Stimulated activated CD4-positive, alpha-beta T cell treated with anti-CD3 and anti-CD28 coated beads, Interleukin-15, amount 100 ng/mL, for 48 hours (primary cell): ENCODE measurements around the gene ATP13A2.
"Not testable (repeated sequence)": the region's sequence is repeated elsewhere in the genome, so short reads cannot be mapped to it uniquely, and the experiment has no call there.

Experiments
- DNase-seq, 2 donors: peaks; one replicate each; pipeline ENCODE4 v3.0.0-alpha.2; 2020; ENCODE audit warnings: low read depth in 2 of 2

Gene ATP13A2

GRCh38 chr1:16957731-16958130 lies 54.0 kb downstream of the ATP13A2 start:
- DNase-seq: no peak

GRCh38 chr1:16956775-16957174 lies 55.0 kb downstream of the ATP13A2 start:
- DNase-seq: no peak

- no peak for DNase-seq
Measured at GRCh38 chr1:16955186-16955585, 56.5 kb downstream of the ATP13A2 start.

GRCh38 chr1:16954579-16954978 lies 57.1 kb downstream of the ATP13A2 start:
- no peak for DNase-seq

GRCh38 chr1:16952376-16952775 lies 59.4 kb downstream of the ATP13A2 start:
- not testable (repeated sequence) for DNase-seq

- not testable (repeated sequence) for DNase-seq
Measured at GRCh38 chr1:16949026-16949425, 62.7 kb downstream of the ATP13A2 start.

- not testable (repeated sequence) for DNase-seq
Measured at GRCh38 chr1:16948282-16948891, 63.3 kb downstream of the ATP13A2 start.

GRCh38 chr1:16946646-16947045 lies 65.1 kb downstream of the ATP13A2 start:
- DNase-seq: no peak

- not testable (repeated sequence) for DNase-seq
Measured at GRCh38 chr1:16946185-16946584, 65.5 kb downstream of the ATP13A2 start.

GRCh38 chr1:16945512-16945911 lies 66.2 kb downstream of the ATP13A2 start:
- not testable (repeated sequence) for DNase-seq

- no peak for DNase-seq
Measured at GRCh38 chr1:16944038-16944437, 67.7 kb downstream of the ATP13A2 start.

GRCh38 chr1:16939386-16940180 lies 72.1 kb downstream of the ATP13A2 start:
- not testable (repeated sequence) for DNase-seq

GRCh38 chr1:16938351-16939321 lies 73.1 kb downstream of the ATP13A2 start:
- no peak for DNase-seq

- not testable (repeated sequence) for DNase-seq
Measured at GRCh38 chr1:16936580-16936979, 75.1 kb downstream of the ATP13A2 start.
